PC-3 (cell line): Measurements from ENCODE around the gene SYNE1.

ENCODE experiments used
- CTCF ChIP-seq: fragments of 300-600 bp; sonication (generic); conservative IDR thresholded peaks from 2 replicates; pipeline ENCODE4 v1.5.1; 2017; ENCODE audit warnings: antibody characterized with exemption, low read depth, mild to moderate bottlenecking, low read length
- EZH2 ChIP-seq: fragments of 300-600 bp; sonication (generic); IDR thresholded peaks from one replicate; pipeline ENCODE4 v1.6.1; 2017; ENCODE audit warnings: antibody characterized with exemption, mild to moderate bottlenecking, low read length; ENCODE audit not compliant: unreplicated experiment
- EZH2phosphoT487 ChIP-seq: fragments of 300-600 bp; sonication (generic); IDR thresholded peaks from 2 replicates; pipeline ENCODE4 v1.6.1; 2018; ENCODE audit warnings: mild to moderate bottlenecking, antibody characterized with exemption, low read length, borderline replicate concordance

- TF ChIP-seq CTCF (no peak), EZH2 (no peak), EZH2phosphoT487 (no peak)
These were observed 286.1 kb downstream of the SYNE1 start for GRCh38 chr6:152351110-152351509.
